Measurements from ENCODE around the gene SMPD4. TPM values are rescaled to one million over a fixed set of nuclear protein-coding genes. Genes with fewer than 3 reads are reported as not detected.

SMPD4 gene
- total RNA-seq, 120 experiments from 2014 or later, result 34.2 to 73.8 (median 51.8) TPM

Other genes with a start within 250 kb of the SMPD4 start
- gene RAB6C, start 201.9 kb downstream of the SMPD4 start, total RNA-seq, result 10 to 100 TPM in 3 of 120 experiments, 1 to 10 TPM in 117; 1.1 to 11.5 (median 4.0) TPM
- 1 to 10 TPM in 1 of 120 experiments, under 1 TPM in 11, not detected in 108; 0.28 to 1.6 (median 0.42) TPM for gene POTEF, start 52.4 kb downstream of the SMPD4 start, total RNA-seq
- 10 to 100 TPM in 10 of 120 experiments, 1 to 10 TPM in 110; 2.8 to 12.7 (median 6.1) TPM for gene CCDC74B, start 36.5 kb downstream of the SMPD4 start, total RNA-seq
- 100 to 1,000 TPM; 206 to 389 (median 279) TPM for gene MZT2B, start 660 bp upstream of the SMPD4 start, total RNA-seq
- under 1 TPM in 3 of 120 experiments, not detected in 117; 0.38 to 0.42 (median 0.41) TPM for gene TUBA3E, start 16.8 kb upstream of the SMPD4 start, total RNA-seq
- gene IMP4, start 161.3 kb upstream of the SMPD4 start, total RNA-seq, result 10 to 100 TPM; 46.3 to 91.5 (median 67.1) TPM
- 10 to 100 TPM; 25.5 to 68.8 (median 49.6) TPM for gene PTPN18, start 174.5 kb upstream of the SMPD4 start, total RNA-seq

All from dorsolateral prefrontal cortex (tissue), 118 donors.